SK-N-SH (cell line): ENCODE data around the gene GORASP1. TPM values are rescaled to one million over a fixed set of nuclear protein-coding genes. Genes with fewer than 3 reads are reported as not detected.

Experiments used
- CTCF ChIA-PET: fragments of 300-600, 350-600 bp; formaldehyde crosslinking; extraction: SDS; loops from one replicate; lab custom pipeline; 2021; lab: Yijun Ruan, JAX
- POLR2A ChIA-PET: fragments of 350-600 bp; sonication (Branson Sonifier 250); formaldehyde crosslinking; extraction: SDS; loops from one replicate; lab custom pipeline; 2020; ENCODE audit warnings: antibody characterized with exemption, inconsistent platforms; lab: Yijun Ruan, JAX
- DNase-seq: peaks from one replicate; pipeline ENCODE4 v3.0.0; 2012
- H2AFZ ChIP-seq: fragments of 200-600 bp; sonication (generic); 2 replicates; pipeline ENCODE4 v1.8.1; 2016; ENCODE audit warnings: antibody characterized with exemption, mild to moderate bottlenecking, low read depth
- H3F3A ChIP-seq: fragments of 200-600 bp; sonication (generic); replicated peaks from 2 replicates; pipeline ENCODE3; 2016; ENCODE audit warnings: antibody characterized with exemption, mild to moderate bottlenecking; ENCODE audit not compliant: insufficient read depth
- H3K27ac ChIP-seq, 2 experiments: fragments of 200-500 bp in 1 of 2; fragments of 200-600 bp in 1 of 2; sonication (Bioruptor generic) in 1 of 2; sonication (generic), shearing (Covaris generic) in 1 of 2; 2 replicates each; pipeline versions ENCODE4 v1.5.1 to v1.6.1; 2014 to 2016; ENCODE audit warnings: low read depth in 2 of 2, inconsistent platforms in 1 of 2, low read length in 1 of 2, mild to moderate bottlenecking in 1 of 2, mixed read lengths in 1 of 2
- H3K27me3 ChIP-seq: fragments of 200-600 bp; sonication (generic), shearing (Covaris generic); 2 replicates; pipeline ENCODE4 v1.6.1; 2016; ENCODE audit warnings: mixed run types; ENCODE audit not compliant: insufficient read depth
- H3K36me3 ChIP-seq, 2 experiments: fragments of 200-500 bp in 1 of 2; fragments of 200-600 bp in 1 of 2; sonication (Bioruptor generic) in 1 of 2; sonication (generic) in 1 of 2; replicated peaks in 1 of 2; 2 replicates each; pipeline versions ENCODE3 to v1.5.1; 2014 to 2016; ENCODE audit warnings: low read length in 1 of 2, mild to moderate bottlenecking in 1 of 2; ENCODE audit not compliant: insufficient read depth in 2 of 2, control insufficient read depth in 1 of 2
- H3K4me1 ChIP-seq, 2 experiments: fragments of 200-500 bp in 1 of 2; fragments of 200-600 bp in 1 of 2; sonication (Bioruptor generic) in 1 of 2; sonication (generic), shearing (Covaris generic) in 1 of 2; 2 replicates each; pipeline versions ENCODE4 v1.5.1 to v1.6.1; 2014 to 2016; ENCODE audit warnings: low read depth in 1 of 2, low read length in 1 of 2, mixed run types in 1 of 2; ENCODE audit not compliant: insufficient read depth in 2 of 2, control insufficient read depth in 1 of 2
- H3K4me2 ChIP-seq: fragments of 200-600 bp; sonication (generic), shearing (Covaris generic); 2 replicates; pipeline ENCODE4 v1.6.1; 2017; ENCODE audit warnings: mixed run types
- H3K4me3 ChIP-seq, 2 experiments: fragments of 200-500 bp in 1 of 2; fragments of 200-600 bp in 1 of 2; sonication (Bioruptor generic) in 1 of 2; sonication (generic), shearing (Covaris generic) in 1 of 2; 2 replicates each; pipeline versions ENCODE4 v1.5.1 to v1.8.1; 2014 to 2016; ENCODE audit warnings: low read depth in 2 of 2, inconsistent platforms in 1 of 2, low read length in 1 of 2, mild to moderate bottlenecking in 1 of 2, mixed read lengths in 1 of 2, moderate library complexity in 1 of 2
- H3K79me2 ChIP-seq: fragments of 200-600 bp; sonication (generic); 2 replicates; pipeline ENCODE4 v1.8.1; 2017; ENCODE audit warnings: mild to moderate bottlenecking; ENCODE audit not compliant: insufficient read depth
- H3K9ac ChIP-seq: fragments of 200-600 bp; sonication (generic); 2 replicates; pipeline ENCODE4 v1.6.1; 2017; ENCODE audit warnings: mixed run types
- H3K9me2 ChIP-seq: fragments of 200-600 bp; sonication (generic); 2 replicates; pipeline ENCODE4 v1.6.1; 2017; ENCODE audit warnings: mixed run types
- H3K9me3 ChIP-seq: fragments of 200-600 bp; sonication (generic); 2 replicates; pipeline ENCODE4 v1.6.1; 2017; ENCODE audit warnings: mixed run types, mild to moderate bottlenecking, moderate library complexity
- H4K20me1 ChIP-seq: fragments of 200-600 bp; sonication (generic); 2 replicates; pipeline ENCODE4 v1.6.1; 2017; ENCODE audit warnings: mild to moderate bottlenecking, mixed run types; ENCODE audit not compliant: insufficient read depth
- CHD2 ChIP-seq: fragments of 150-350 bp; IDR thresholded peaks from 2 replicates; pipeline ENCODE4 v1.6.1; 2018; ENCODE audit warnings: low read length; ENCODE audit not compliant: partially characterized antibody
- ELF1 ChIP-seq: IDR thresholded peaks from 2 replicates; pipeline ENCODE4 v1.4.0; 2012
- FOSL2 ChIP-seq: IDR thresholded peaks from 2 replicates; pipeline ENCODE4 v1.4.0; 2012; ENCODE audit warnings: low read depth, mild to moderate bottlenecking, moderate library complexity, borderline replicate concordance
- MEF2A ChIP-seq: IDR thresholded peaks from 2 replicates; pipeline ENCODE4 v1.4.0; 2012; ENCODE audit warnings: low read depth, borderline replicate concordance
- NFIC ChIP-seq: IDR thresholded peaks from 2 replicates; pipeline ENCODE4 v1.4.0; 2012; ENCODE audit warnings: borderline replicate concordance
- RAD21 ChIP-seq: IDR thresholded peaks from 2 replicates; pipeline ENCODE4 v1.6.1; 2012; ENCODE audit warnings: mild to moderate bottlenecking, low read length
- RCOR1 ChIP-seq: fragments of 150-350 bp; IDR thresholded peaks from 2 replicates; pipeline ENCODE4 v1.6.1; 2017; ENCODE audit warnings: antibody characterized with exemption, low read length
- TEAD4 ChIP-seq: IDR thresholded peaks from 2 replicates; pipeline ENCODE4 v1.4.0; 2012; ENCODE audit warnings: mild to moderate bottlenecking, borderline replicate concordance; ENCODE audit not compliant: insufficient read depth
- YY1 ChIP-seq: IDR thresholded peaks from 2 replicates; pipeline ENCODE4 v1.4.0; 2012; ENCODE audit warnings: low read depth, mild to moderate bottlenecking
- WGBS: methylation state at CpG from one replicate; pipeline ENCODE4 v1.1.6; 2017; ENCODE audit warnings: low lambda C conversion rate; 5-methylcytosine and 5-hydroxymethylcytosine counted together
- polyA plus RNA-seq, 3 experiments: library from polyadenylated mRNA; depleted of rRNA; stranded (reverse); fragments of >200 nt; gene quantifications; 2 replicates each; pipeline ENCODE4 v1.2.3, GENCODE V29; 2012
- TF ChIP-seq, protein P1 (sequence below): IDR thresholded peaks from 2 replicates; pipeline ENCODE4 v1.4.0; 2012; ENCODE audit warnings: low read depth, borderline replicate concordance
- TF ChIP-seq, protein P2 (sequence below): fragments of 200-600 bp; sonication (generic); IDR thresholded peaks from 2 replicates; pipeline ENCODE4 v1.6.1; 2017; ENCODE audit warnings: antibody characterized with exemption, mild to moderate bottlenecking, moderate library complexity
- TF ChIP-seq, protein P3 (sequence below): IDR thresholded peaks from 2 replicates; pipeline ENCODE4 v1.6.1; 2012; ENCODE audit warnings: mild to moderate bottlenecking, low read depth, low read length, moderate library complexity
- TF ChIP-seq, protein P4 (sequence below): fragments of 150-350 bp; IDR thresholded peaks from 2 replicates; pipeline ENCODE4 v1.6.1; 2016; ENCODE audit warnings: mild to moderate bottlenecking, low read depth, low read length

Gene GORASP1
- polyA plus RNA-seq, 1 of the 3 experiments (the other 2 are of a cell fraction), result 44.3 TPM

DNA sequence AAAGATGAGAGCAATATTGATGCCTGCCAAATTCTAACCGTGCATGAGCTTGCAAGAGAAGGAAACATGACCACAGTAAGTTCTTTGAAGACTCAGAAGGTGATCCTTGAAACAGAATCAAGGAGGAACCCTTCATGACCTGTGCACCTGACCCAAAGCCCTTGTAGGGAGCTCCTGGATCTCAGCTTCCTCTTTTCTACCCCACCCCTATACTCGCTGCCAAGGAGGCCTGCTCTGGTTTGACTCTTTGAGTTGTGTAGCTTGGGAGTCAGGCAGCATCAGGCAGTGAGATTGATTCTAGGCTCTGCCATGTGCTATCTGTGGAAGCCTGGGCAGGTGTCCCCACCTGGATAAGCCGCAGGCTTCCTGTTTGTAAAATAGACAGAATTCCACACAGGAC is 10.7 kb upstream of the GORASP1 start:
- no peak overlapping the region for H2AFZ ChIP-seq
- H3K4me2 ChIP-seq, result no peak overlapping the region
- DNase-seq, result no peak
- no peaks in the 10 kb centered on the region for H3K9me2 ChIP-seq
- H3K27ac ChIP-seq, result no peak overlapping the region
- H3K36me3 ChIP-seq, result no peaks in the 10 kb centered on the region
- no peak overlapping the region for H3K9ac ChIP-seq
- no peaks in the 10 kb centered on the region for H4K20me1 ChIP-seq
- H3K79me2 ChIP-seq, result no peaks in the 10 kb centered on the region
- 59% methylated on average over 3 of the region's 3 CpGs for WGBS
- no peaks in the 10 kb centered on the region for H3K27me3 ChIP-seq
- no peaks in the 10 kb centered on the region for H3K4me1 ChIP-seq
- H3F3A ChIP-seq, result no peaks in the 10 kb centered on the region
- H3K9me3 ChIP-seq, result no peaks in the 10 kb centered on the region
- no peak for TF ChIP-seq TEAD4
- no peak for TF ChIP-seq FOSL2
- no peak for TF ChIP-seq RAD21
- TF ChIP-seq, protein P1, sequence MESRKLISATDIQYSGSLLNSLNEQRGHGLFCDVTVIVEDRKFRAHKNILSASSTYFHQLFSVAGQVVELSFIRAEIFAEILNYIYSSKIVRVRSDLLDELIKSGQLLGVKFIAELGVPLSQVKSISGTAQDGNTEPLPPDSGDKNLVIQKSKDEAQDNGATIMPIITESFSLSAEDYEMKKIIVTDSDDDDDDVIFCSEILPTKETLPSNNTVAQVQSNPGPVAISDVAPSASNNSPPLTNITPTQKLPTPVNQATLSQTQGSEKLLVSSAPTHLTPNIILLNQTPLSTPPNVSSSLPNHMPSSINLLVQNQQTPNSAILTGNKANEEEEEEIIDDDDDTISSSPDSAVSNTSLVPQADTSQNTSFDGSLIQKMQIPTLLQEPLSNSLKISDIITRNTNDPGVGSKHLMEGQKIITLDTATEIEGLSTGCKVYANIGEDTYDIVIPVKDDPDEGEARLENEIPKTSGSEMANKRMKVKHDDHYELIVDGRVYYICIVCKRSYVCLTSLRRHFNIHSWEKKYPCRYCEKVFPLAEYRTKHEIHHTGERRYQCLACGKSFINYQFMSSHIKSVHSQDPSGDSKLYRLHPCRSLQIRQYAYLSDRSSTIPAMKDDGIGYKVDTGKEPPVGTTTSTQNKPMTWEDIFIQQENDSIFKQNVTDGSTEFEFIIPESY, result no peak
- no peak for TF ChIP-seq MEF2A
- no peak for TF ChIP-seq CHD2
- TF ChIP-seq, protein P2, sequence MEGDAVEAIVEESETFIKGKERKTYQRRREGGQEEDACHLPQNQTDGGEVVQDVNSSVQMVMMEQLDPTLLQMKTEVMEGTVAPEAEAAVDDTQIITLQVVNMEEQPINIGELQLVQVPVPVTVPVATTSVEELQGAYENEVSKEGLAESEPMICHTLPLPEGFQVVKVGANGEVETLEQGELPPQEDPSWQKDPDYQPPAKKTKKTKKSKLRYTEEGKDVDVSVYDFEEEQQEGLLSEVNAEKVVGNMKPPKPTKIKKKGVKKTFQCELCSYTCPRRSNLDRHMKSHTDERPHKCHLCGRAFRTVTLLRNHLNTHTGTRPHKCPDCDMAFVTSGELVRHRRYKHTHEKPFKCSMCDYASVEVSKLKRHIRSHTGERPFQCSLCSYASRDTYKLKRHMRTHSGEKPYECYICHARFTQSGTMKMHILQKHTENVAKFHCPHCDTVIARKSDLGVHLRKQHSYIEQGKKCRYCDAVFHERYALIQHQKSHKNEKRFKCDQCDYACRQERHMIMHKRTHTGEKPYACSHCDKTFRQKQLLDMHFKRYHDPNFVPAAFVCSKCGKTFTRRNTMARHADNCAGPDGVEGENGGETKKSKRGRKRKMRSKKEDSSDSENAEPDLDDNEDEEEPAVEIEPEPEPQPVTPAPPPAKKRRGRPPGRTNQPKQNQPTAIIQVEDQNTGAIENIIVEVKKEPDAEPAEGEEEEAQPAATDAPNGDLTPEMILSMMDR, result no peak
- TF ChIP-seq RCOR1, result no peak
- no peak for TF ChIP-seq NFIC
- TF ChIP-seq, protein P3, sequence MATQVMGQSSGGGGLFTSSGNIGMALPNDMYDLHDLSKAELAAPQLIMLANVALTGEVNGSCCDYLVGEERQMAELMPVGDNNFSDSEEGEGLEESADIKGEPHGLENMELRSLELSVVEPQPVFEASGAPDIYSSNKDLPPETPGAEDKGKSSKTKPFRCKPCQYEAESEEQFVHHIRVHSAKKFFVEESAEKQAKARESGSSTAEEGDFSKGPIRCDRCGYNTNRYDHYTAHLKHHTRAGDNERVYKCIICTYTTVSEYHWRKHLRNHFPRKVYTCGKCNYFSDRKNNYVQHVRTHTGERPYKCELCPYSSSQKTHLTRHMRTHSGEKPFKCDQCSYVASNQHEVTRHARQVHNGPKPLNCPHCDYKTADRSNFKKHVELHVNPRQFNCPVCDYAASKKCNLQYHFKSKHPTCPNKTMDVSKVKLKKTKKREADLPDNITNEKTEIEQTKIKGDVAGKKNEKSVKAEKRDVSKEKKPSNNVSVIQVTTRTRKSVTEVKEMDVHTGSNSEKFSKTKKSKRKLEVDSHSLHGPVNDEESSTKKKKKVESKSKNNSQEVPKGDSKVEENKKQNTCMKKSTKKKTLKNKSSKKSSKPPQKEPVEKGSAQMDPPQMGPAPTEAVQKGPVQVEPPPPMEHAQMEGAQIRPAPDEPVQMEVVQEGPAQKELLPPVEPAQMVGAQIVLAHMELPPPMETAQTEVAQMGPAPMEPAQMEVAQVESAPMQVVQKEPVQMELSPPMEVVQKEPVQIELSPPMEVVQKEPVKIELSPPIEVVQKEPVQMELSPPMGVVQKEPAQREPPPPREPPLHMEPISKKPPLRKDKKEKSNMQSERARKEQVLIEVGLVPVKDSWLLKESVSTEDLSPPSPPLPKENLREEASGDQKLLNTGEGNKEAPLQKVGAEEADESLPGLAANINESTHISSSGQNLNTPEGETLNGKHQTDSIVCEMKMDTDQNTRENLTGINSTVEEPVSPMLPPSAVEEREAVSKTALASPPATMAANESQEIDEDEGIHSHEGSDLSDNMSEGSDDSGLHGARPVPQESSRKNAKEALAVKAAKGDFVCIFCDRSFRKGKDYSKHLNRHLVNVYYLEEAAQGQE, result no peak
- TF ChIP-seq YY1, result no peak
- TF ChIP-seq, protein P4, sequence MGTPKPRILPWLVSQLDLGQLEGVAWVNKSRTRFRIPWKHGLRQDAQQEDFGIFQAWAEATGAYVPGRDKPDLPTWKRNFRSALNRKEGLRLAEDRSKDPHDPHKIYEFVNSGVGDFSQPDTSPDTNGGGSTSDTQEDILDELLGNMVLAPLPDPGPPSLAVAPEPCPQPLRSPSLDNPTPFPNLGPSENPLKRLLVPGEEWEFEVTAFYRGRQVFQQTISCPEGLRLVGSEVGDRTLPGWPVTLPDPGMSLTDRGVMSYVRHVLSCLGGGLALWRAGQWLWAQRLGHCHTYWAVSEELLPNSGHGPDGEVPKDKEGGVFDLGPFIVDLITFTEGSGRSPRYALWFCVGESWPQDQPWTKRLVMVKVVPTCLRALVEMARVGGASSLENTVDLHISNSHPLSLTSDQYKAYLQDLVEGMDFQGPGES, result no peak
- no peak for TF ChIP-seq ELF1
- CTCF ChIA-PET, result interaction anchor here (1.6 to 3.9 kb wide), 3 partner anchors 8 to 174 kb away, joined by 9 to 16 read pairs (median 10); no protein-coding TSS in a partner anchor
- POLR2A ChIA-PET, result interaction anchor here (0.6 kb wide), 1 partner anchor 9 kb away, joined by 3 read pairs; no protein-coding TSS in a partner anchor
- no peak overlapping the region for H3K4me3 ChIP-seq
